Psoas muscle (tissue), 8 donors: ENCODE results near the gene NPM3. TPM values are rescaled to one million over a fixed set of nuclear protein-coding genes. Genes with fewer than 3 reads are reported as not detected.

ENCODE experiments used
- ATAC-seq, 4 donors: fragments of 200-7000 bp; cut with Tn5 transposase; one replicate each; pipeline ENCODE4 v1.9.1; 2020; ENCODE audit warnings: moderate library complexity in 3 of 4, mild to moderate bottlenecking in 2 of 4
- DNase-seq, 2 donors: peaks; one replicate each; pipeline ENCODE4 v3.0.0-alpha.2; 2020
- H3K27ac ChIP-seq: fragments of 200-600 bp; one replicate; pipeline ENCODE4 v1.8.0; 2022
- H3K27me3 ChIP-seq, 3 donors: fragments of 200-600 bp in 1 of 3; one replicate each; pipeline versions ENCODE4 v1.6.1 to v1.8.0; 2013 to 2022; ENCODE audit warnings: low read length in 2 of 3, mild to moderate bottlenecking in 2 of 3, moderate library complexity in 1 of 3; ENCODE audit not compliant: insufficient read depth in 3 of 3
- H3K36me3 ChIP-seq, 2 donors: fragments of 200-600 bp in 1 of 2; one replicate each; pipeline versions ENCODE4 v1.6.1 to v1.8.0; 2013 to 2022; ENCODE audit warnings: low read depth in 1 of 2, mild to moderate bottlenecking in 1 of 2, moderate library complexity in 1 of 2; ENCODE audit not compliant: insufficient read depth in 1 of 2
- H3K4me1 ChIP-seq: fragments of 200-600 bp; one replicate; pipeline ENCODE4 v1.8.0; 2022
- H3K4me3 ChIP-seq: fragments of 200-600 bp; one replicate; pipeline ENCODE4 v1.8.0; 2022; ENCODE audit warnings: mild to moderate bottlenecking
- H3K9me3 ChIP-seq: fragments of 200-600 bp; one replicate; pipeline ENCODE4 v1.8.0; 2022
- WGBS, 3 donors: extraction: QIAGEN DNeasy Blood & Tissue Kit; methylation state at CpG; one replicate each; pipeline versions ENCODE4 v1.1.6 to v1.1.7; 2013; 5-methylcytosine and 5-hydroxymethylcytosine counted together
- intact Hi-C, 2 donors: fragments of 100-400 bp; cut with DNase I; formaldehyde crosslinking; loops; one replicate each; pipeline versions ENCODE4 v1.11.0 to v1.14.2; 2022
- polyA plus RNA-seq, 3 donors: library from polyadenylated mRNA; stranded (reverse); fragments of 200-250 nt; gene quantifications; one replicate each; pipeline ENCODE4 v1.2.3, GENCODE V29; 2013
- total RNA-seq, 4 donors: library from RNA; stranded (reverse); fragmentation: NEBNext Ultra II Directional in 2 of 4; extraction: Animal tissue kit (Norgen Biotek cat#: 25700) in 2 of 4; gene quantifications; one replicate each; pipeline versions ENCODE4 v1.2.1 to v1.2.4, GENCODE V29; 2021 to 2023
- TF ChIP-seq, protein P1 (sequence below): fragments of 200-600 bp; IDR thresholded peaks from one replicate; pipeline ENCODE4 v1.8.0; 2022; ENCODE audit warnings: antibody characterized with exemption
- donor health status: healthy with polysubstance abuse.
- donor health status: DM: no; HTN: no; CAD: no; lungs with moderate emphysema.
- donor health status: Bipolar disorder and iron deficiency.
- donor health status: healthy.
- donor health status: DM: yes; HTN: yes; CAD: no.
- donor health status: DM: no; HTN: no; CAD: no.
- donor health status: DM: no; HTN: no; CAD: no.
- donor health status: DM: yes; HTN: yes; CAD: no.

Gene NPM3
- total and polyA plus RNA-seq, 7 donors: 12.3 to 52.6 (median 18.5) TPM

GRCh38 chr10:101741938-101742337 is 41.3 kb downstream of the NPM3 start:
- no peak for DNase-seq
- no peaks in the 10 kb centered on the region for H3K9me3 ChIP-seq
- H3K4me1 ChIP-seq: no peaks in the 10 kb centered on the region
- no peak overlapping the region for H3K4me3 ChIP-seq
- WGBS, 3 donors: 48 to 50% (median 49%) methylated on average over 2 of the region's 2 CpGs
- intact Hi-C loops: no loop called here
- TF ChIP-seq, protein P1, sequence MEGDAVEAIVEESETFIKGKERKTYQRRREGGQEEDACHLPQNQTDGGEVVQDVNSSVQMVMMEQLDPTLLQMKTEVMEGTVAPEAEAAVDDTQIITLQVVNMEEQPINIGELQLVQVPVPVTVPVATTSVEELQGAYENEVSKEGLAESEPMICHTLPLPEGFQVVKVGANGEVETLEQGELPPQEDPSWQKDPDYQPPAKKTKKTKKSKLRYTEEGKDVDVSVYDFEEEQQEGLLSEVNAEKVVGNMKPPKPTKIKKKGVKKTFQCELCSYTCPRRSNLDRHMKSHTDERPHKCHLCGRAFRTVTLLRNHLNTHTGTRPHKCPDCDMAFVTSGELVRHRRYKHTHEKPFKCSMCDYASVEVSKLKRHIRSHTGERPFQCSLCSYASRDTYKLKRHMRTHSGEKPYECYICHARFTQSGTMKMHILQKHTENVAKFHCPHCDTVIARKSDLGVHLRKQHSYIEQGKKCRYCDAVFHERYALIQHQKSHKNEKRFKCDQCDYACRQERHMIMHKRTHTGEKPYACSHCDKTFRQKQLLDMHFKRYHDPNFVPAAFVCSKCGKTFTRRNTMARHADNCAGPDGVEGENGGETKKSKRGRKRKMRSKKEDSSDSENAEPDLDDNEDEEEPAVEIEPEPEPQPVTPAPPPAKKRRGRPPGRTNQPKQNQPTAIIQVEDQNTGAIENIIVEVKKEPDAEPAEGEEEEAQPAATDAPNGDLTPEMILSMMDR: no peak
- peaks cover 0 to 4% (median 0%) of the 10 kb centered on the region in 3 donors for H3K27me3 ChIP-seq
- ATAC-seq: no peak
- no peak overlapping the region for H3K27ac ChIP-seq
- no peaks in the 10 kb centered on the region for H3K36me3 ChIP-seq

DNA sequence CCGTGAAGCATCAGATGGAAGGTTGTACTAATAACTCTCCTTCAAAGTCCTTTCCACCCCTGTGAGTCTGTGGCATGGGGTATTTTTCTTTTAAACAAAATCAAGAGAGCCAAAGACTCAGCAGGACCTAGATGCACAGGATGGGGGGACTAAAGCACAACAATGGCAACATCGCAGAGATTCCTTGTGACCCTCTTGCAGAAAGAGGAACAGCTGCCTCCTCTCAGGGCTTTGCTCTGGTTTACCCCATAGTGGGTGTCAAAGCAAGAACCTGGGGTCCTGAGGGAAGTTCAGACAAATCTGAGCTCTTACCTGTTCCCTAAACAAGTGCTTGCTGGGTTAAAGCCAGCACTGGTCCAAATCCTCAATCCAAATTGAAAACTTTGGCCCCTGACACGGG is 46.6 kb downstream of the NPM3 start:
- 67 to 79% (median 67%) methylated on average over 3 of the region's 3 CpGs for WGBS, 3 donors
- Histone ChIP-seq H3K4me3 (no peak overlapping the region), H3K27me3 (peaks cover 0 to 5% (median 4%) of the 10 kb centered on the region in 3 donors), H3K9me3 (no peaks in the 10 kb centered on the region), H3K4me1 (no peaks in the 10 kb centered on the region), H3K36me3 (no peaks in the 10 kb centered on the region), H3K27ac (no peak overlapping the region)
- ATAC-seq (no peak), DNase-seq (no peak)
- intact Hi-C loops: no loop called here
- TF ChIP-seq, protein P1: no peak

- Histone ChIP-seq H3K4me1 (no peaks in the 10 kb centered on the region), H3K27ac (no peak overlapping the region), H3K4me3 (no peak overlapping the region), H3K27me3 (peaks cover 0 to 5% (median 0%) of the 10 kb centered on the region in 3 donors), H3K36me3 (no peaks in the 10 kb centered on the region), H3K9me3 (no peaks in the 10 kb centered on the region)
- ATAC-seq: no peak
- intact Hi-C loops: no loop called here
- 56 to 72% (median 68%) methylated on average over 1 of the region's 1 CpG for WGBS, 3 donors
- TF ChIP-seq, protein P1: no peak
- no peak for DNase-seq
Measured at GRCh38 chr10:101732096-101732495, 51.1 kb downstream of the NPM3 start.

Other genes with a start within 250 kb of the NPM3 start
- gene POLL, start 195.2 kb downstream of the NPM3 start, total RNA-seq: 10 to 100 TPM; 21.2 to 29.3 (median 23.8) TPM
- 10 to 100 TPM; 19.0 to 24.1 (median 21.6) TPM for gene POLL, start 195.2 kb downstream of the NPM3 start, polyA plus RNA-seq
- gene DPCD, start 195.1 kb downstream of the NPM3 start, total RNA-seq: 10 to 100 TPM in 2 of 4 donors, 1 to 10 TPM in 2; 6.6 to 12.2 (median 9.9) TPM
- gene DPCD, start 195.1 kb downstream of the NPM3 start, polyA plus RNA-seq: 10 to 100 TPM; 13.1 to 27.4 (median 15.1) TPM
- 100 to 1,000 TPM in 1 of 4 donors, 10 to 100 TPM in 3; 69.0 to 100 (median 84.7) TPM for gene FBXW4, start 88.3 kb downstream of the NPM3 start, total RNA-seq
- 10 to 100 TPM; 15.5 to 48.3 (median 39.3) TPM for gene FBXW4, start 88.3 kb downstream of the NPM3 start, polyA plus RNA-seq
- not detected for gene FGF8, start 7.3 kb downstream of the NPM3 start, total RNA-seq
- gene FGF8, start 7.3 kb downstream of the NPM3 start, polyA plus RNA-seq: not detected
- 10 to 100 TPM; 52.6 to 59.8 (median 57.3) TPM for gene OGA, start 35.0 kb upstream of the NPM3 start, total RNA-seq
- 10 to 100 TPM; 12.0 to 58.3 (median 24.7) TPM for gene OGA, start 35.0 kb upstream of the NPM3 start, polyA plus RNA-seq
- 1 to 10 TPM in 3 of 4 donors, under 1 TPM in 1; 0.71 to 3.2 (median 1.8) TPM for gene KCNIP2, start 60.4 kb upstream of the NPM3 start, total RNA-seq
- 1 to 10 TPM in 2 of 3 donors, under 1 TPM in 1; 0.58 to 5.9 (median 1.1) TPM for gene KCNIP2, start 60.4 kb upstream of the NPM3 start, polyA plus RNA-seq